ENCODE data around the gene EID3. TPM values are rescaled to one million over a fixed set of nuclear protein-coding genes. Genes with fewer than 3 reads are reported as not detected.

EID3 gene
- total and polyA plus RNA-seq, 2 donors (not counting 1 experiment from before 2014, with no cell fraction given): 2.3 to 18.0 TPM

GRCh38 chr12:104294927-104295668, 8.4 kb upstream of the EID3 start:
- peak overlapping the region; percentile 2 for H3K27ac ChIP-seq (ENCODE audit: insufficient read depth, low read length)
- peaks cover 28% of the 10 kb centered on the region for H3K36me3 ChIP-seq (ENCODE audit: control insufficient read depth, insufficient read depth, low read length)
- peaks cover 97% of the 10 kb centered on the region for H3K79me2 ChIP-seq (ENCODE audit: control insufficient read depth, insufficient read depth, low read length)
- peaks cover 14% of the 10 kb centered on the region for H3K4me1 ChIP-seq (ENCODE audit: control insufficient read depth, extremely low read depth, insufficient read depth, low read length)
- H3K4me2 ChIP-seq (ENCODE audit: extremely low read depth, insufficient read depth, low read length): peak overlapping the region; percentile 35
- TF ChIP-seq EZH2 (IDR thresholded peaks at IDR 0.05; ENCODE audit: low read length, missing control alignments): no peak
- no peak for TF ChIP-seq CTCF (conservative IDR thresholded peaks at IDR 0.05 in 1 of 2, IDR thresholded peaks at IDR 0.05 in 1 of 2; ENCODE audit: low read depth in 1 of 2, low read length in 2 of 2)
- peak overlapping the region in 1 of 4 experiments; percentile 29 for H3K4me3 ChIP-seq (replicated peaks in 1 of 4; ENCODE audit: control extremely low read depth in 1 of 4, insufficient read depth in 1 of 4, low read depth in 3 of 4, low read length in 4 of 4)
- H3K9me3 ChIP-seq (ENCODE audit: control insufficient read depth, insufficient read depth, low read depth, low read length): no peaks in the 10 kb centered on the region
- H4K20me1 ChIP-seq (ENCODE audit: control insufficient read depth, extremely low read depth, insufficient read depth, low read length): peaks cover 9% of the 10 kb centered on the region
- H3K27me3 ChIP-seq (ENCODE audit: control insufficient read depth, insufficient read depth, low read length): no peaks in the 10 kb centered on the region
- DNase-seq (ENCODE audit: low read depth in 2 of 2): no peak
- no peak overlapping the region for H2AFZ ChIP-seq (ENCODE audit: low read length)
- no peak overlapping the region for H3K9ac ChIP-seq (ENCODE audit: insufficient read depth, low read length)

- peak overlapping the region in 1 of 4 experiments; percentile 9 for H3K4me3 ChIP-seq (replicated peaks in 1 of 4; ENCODE audit: control extremely low read depth in 1 of 4, insufficient read depth in 1 of 4, low read depth in 3 of 4, low read length in 4 of 4)
- no peaks in the 10 kb centered on the region for H3K27me3 ChIP-seq (ENCODE audit: control insufficient read depth, insufficient read depth, low read length)
- H2AFZ ChIP-seq (ENCODE audit: low read length): no peak overlapping the region
- DNase-seq (ENCODE audit: low read depth in 2 of 2): no peak
- peaks cover 98% of the 10 kb centered on the region for H3K79me2 ChIP-seq (ENCODE audit: control insufficient read depth, insufficient read depth, low read length)
- H3K4me1 ChIP-seq (ENCODE audit: control insufficient read depth, extremely low read depth, insufficient read depth, low read length): peaks cover 12% of the 10 kb centered on the region
- peaks cover 9% of the 10 kb centered on the region for H4K20me1 ChIP-seq (ENCODE audit: control insufficient read depth, extremely low read depth, insufficient read depth, low read length)
- no peak overlapping the region for H3K9ac ChIP-seq (ENCODE audit: insufficient read depth, low read length)
- H3K36me3 ChIP-seq (ENCODE audit: control insufficient read depth, insufficient read depth, low read length): peaks cover 28% of the 10 kb centered on the region
- H3K4me2 ChIP-seq (ENCODE audit: extremely low read depth, insufficient read depth, low read length): peak overlapping the region; percentile 46
- TF ChIP-seq EZH2 (IDR thresholded peaks at IDR 0.05; ENCODE audit: low read length, missing control alignments) (no peak), CTCF (conservative IDR thresholded peaks at IDR 0.05 in 1 of 2, IDR thresholded peaks at IDR 0.05 in 1 of 2; ENCODE audit: low read depth in 1 of 2, low read length in 2 of 2) (no peak)
- H3K27ac ChIP-seq (ENCODE audit: insufficient read depth, low read length): no peak overlapping the region
- no peaks in the 10 kb centered on the region for H3K9me3 ChIP-seq (ENCODE audit: control insufficient read depth, insufficient read depth, low read depth, low read length)
These were observed 7.6 kb upstream of the EID3 start for GRCh38 chr12:104295954-104296353.

- Histone ChIP-seq H3K9me3 (ENCODE audit: control insufficient read depth, insufficient read depth, low read depth, low read length) (no peaks in the 10 kb centered on the region), H3K36me3 (ENCODE audit: control insufficient read depth, insufficient read depth, low read length) (peaks cover 26% of the 10 kb centered on the region), H3K4me2 (ENCODE audit: extremely low read depth, insufficient read depth, low read length) (no peak overlapping the region), H3K9ac (ENCODE audit: insufficient read depth, low read length) (no peak overlapping the region), H3K4me1 (ENCODE audit: control insufficient read depth, extremely low read depth, insufficient read depth, low read length) (peaks cover 11% of the 10 kb centered on the region), H3K4me3 (replicated peaks in 1 of 4; ENCODE audit: control extremely low read depth in 1 of 4, insufficient read depth in 1 of 4, low read depth in 3 of 4, low read length in 4 of 4) (peak overlapping the region in 1 of 4 experiments; percentile 9), H4K20me1 (ENCODE audit: control insufficient read depth, extremely low read depth, insufficient read depth, low read length) (peaks cover 7% of the 10 kb centered on the region), H3K27ac (ENCODE audit: insufficient read depth, low read length) (no peak overlapping the region), H3K79me2 (ENCODE audit: control insufficient read depth, insufficient read depth, low read length) (peaks cover 98% of the 10 kb centered on the region), H3K27me3 (ENCODE audit: control insufficient read depth, insufficient read depth, low read length) (no peaks in the 10 kb centered on the region), H2AFZ (ENCODE audit: low read length) (no peak overlapping the region)
- TF ChIP-seq EZH2 (IDR thresholded peaks at IDR 0.05; ENCODE audit: low read length, missing control alignments): no peak
- TF ChIP-seq CTCF (conservative IDR thresholded peaks at IDR 0.05 in 1 of 2, IDR thresholded peaks at IDR 0.05 in 1 of 2; ENCODE audit: low read depth in 1 of 2, low read length in 2 of 2): no peak
- DNase-seq (ENCODE audit: low read depth in 2 of 2): no peak
These were observed 6.8 kb upstream of the EID3 start for GRCh38 chr12:104296718-104297117.

All from fibroblast of lung (primary cell).